GM19372 (cell line): Measurements from ENCODE around the gene OSBP2.

Experiments used
- ATAC-seq: cut with Tn5 transposase; IDR thresholded peaks from one replicate; pipeline ENCODE4 v1.9.1; 2021; ENCODE audit warnings: mild to moderate bottlenecking, low read depth, moderate library complexity; ENCODE audit not compliant: unreplicated experiment

The OSBP2 gene

DNA sequence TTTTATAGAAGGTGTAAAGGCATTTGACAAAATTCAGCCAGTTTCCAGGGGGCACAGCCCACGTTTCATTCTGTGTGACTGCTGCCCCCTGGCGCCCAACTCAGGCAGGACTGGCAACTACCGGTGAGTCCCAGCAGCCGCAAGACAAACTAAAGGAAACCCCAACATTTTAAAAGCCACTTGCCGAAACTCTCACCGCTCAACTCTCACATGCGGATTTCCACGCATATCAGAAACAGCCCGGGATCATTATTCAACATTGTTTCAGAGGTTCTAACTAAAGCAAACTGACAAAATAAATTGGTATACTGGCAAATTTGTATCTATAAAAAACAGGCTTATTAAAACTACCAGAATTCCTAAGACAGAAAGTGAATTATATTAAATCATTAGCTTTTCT is 225.7 kb downstream of the OSBP2 start:
- ATAC-seq, result no peak

DNA sequence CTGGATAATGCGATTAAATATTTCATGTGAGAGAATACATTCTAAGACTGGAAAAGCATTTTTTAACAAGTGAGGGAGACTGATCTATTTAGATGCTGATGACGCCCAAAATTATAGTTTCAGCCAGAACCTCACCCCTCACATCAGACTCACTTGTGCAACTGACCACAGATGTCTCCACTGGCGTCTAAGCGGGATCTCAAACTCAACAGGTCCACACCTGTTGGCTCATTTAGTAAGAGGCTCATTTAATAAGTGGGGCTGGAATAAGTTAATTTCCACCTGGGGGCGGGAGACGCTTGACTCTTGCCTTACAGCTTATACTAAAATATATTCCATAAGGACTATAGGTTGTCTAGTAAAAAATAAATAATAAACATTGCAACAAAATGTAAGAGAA is 226.4 kb downstream of the OSBP2 start:
- no peak for ATAC-seq

DNA sequence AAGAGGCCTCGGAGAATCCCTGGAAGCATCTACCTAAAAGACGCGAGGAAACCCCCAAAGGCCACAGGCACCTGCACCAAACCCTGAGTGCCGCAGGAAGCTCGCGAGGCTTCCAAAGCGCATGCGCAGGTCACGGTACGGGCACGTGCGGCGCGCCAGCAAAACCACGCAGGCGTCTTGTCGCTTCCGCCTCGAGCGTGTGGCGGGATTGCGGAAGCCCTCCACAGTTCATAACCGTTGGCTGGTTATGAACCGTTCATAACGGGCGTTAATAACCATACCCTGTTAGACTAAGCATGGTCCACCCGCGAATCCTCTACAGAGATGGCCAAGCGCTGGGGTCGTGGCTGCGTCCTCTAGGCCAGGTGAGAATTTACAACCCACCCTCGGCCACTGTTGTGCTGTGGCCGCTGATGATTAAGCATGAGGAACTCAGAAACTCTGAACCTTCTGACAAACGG is 227.5 kb downstream of the OSBP2 start:
- no peak for ATAC-seq

DNA sequence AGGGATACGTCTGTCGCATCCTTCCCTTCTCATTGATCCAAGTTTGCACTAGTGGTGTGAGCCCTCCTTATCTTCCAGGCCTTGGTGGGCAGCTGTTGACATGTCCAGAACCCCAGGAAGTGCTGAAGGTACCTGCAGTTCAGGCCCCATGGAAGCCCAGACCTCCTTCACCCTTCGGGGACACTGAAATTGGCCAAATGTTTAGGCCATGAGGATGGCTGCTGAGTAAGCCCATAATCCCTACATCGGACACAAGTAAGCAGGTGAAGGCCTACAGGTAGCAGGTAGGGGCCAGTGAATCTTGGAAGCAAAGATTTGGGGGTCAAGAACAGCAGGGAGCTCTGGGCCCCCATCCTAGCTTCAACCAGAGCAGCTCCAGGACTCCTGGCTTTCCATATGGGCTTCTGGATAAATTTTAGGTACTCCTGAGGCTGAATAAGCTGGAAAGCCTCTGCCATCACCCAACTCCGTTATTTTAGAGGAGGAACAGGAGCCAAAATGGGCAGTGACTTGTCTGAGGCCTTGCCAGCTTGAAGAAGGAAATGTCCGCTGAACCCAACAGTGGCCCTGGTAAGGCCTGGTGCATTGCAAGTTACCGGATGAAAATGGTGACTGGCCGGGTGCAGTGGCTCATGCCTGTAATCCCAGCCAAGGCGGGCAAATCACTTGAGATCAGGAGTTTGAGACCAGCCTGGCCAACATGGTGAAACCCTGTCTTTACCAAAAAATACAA is 228.7 kb downstream of the OSBP2 start:
- no peak for ATAC-seq

DNA sequence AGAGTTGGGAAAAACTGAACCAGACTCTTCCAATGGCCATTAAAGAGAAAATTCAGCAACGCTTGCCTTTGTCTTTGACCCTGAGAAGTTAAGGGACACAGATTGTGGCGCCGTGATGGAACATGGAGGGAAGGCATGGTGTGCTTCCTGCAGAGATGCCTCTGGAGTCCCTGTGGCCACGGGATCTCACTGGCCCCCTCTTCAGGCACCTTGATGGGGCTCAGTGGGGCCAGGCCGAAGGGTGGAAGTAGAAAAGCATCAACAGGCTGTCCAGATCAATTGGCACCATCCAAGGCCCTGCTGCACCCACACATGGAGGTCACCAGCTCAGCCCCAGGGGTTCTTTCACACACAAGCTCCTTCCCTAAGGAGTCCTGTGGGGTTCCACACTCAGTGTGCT is 231.0 kb downstream of the OSBP2 start:
- no peak for ATAC-seq

DNA sequence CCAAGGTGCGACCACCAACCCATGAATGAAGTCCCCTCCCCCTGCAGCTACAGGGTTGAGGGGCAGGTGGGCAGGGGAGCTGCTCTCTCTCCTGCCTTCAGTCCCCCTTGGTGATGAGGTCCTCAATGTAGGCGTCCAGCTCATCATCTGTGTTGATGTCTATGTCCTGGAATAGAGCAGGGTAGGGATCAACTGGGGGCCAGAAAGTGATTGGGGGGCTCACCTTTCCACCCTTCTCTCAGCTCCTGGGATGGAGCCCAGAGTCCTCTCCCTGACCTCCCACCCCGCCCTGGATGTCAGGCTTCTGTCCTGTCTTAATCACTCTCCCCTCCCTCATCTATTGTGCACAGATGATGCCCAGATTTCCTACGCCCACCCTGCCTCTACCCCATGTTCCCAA is 232.0 kb downstream of the OSBP2 start:
- no peak for ATAC-seq

DNA sequence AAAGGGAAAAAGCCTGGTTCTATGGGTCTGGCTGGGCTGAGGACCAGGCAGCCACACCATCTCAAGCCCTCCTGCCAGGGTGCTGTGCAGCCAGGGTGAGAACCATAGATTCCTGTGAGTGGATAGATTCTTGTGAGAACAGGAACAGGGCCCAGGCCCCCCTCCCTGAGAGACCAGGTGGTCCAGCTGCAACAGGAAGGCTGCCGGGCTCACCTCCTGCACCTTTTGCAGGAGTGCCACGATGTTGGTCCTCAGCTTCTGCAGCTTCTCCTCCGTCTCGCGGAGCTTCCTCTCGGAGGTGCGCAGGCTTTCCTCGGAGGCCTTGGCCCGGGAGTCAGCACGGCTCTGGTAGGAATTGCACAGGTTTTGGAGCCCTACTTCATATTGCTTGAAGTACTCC is 233.1 kb downstream of the OSBP2 start:
- no peak for ATAC-seq

DNA sequence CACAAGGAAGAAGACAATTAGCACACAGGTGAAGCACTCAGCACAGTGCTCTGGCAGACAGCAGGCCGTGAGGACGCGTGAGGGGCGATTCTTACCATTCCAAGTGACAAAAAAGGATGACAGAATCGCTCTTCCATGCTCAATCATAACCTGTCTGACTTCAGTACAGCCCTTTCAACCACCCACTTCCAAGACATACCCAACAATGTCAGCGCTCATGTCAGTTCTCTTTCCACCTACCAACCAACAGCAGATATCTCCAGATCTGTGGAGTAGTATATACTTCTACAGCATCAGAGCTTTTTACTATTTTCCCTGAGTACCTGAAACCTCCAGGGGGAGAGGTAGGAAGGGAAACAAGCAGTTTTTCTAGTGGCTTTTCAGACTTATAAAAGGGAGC is 233.7 kb downstream of the OSBP2 start:
- no peak for ATAC-seq

DNA sequence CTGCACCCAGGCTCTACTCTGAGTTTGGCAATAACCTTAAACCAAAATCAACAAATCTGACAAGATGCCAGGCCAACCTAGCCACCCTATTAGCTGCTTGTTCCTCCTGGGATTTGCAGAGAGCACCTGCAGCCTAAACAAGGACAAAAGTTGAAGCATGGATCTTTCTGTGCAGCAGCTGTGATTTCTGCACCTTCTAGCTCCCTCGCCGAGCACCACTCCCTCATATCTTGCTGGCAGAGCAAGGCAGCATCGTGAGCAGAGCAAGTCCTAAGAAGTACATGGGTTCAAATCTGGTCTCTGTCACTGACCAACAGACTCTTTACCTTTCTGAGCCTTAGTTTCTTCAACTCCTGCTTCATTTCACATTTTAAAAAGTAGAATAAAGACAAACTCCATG is 235.6 kb downstream of the OSBP2 start:
- ATAC-seq, result no peak

DNA sequence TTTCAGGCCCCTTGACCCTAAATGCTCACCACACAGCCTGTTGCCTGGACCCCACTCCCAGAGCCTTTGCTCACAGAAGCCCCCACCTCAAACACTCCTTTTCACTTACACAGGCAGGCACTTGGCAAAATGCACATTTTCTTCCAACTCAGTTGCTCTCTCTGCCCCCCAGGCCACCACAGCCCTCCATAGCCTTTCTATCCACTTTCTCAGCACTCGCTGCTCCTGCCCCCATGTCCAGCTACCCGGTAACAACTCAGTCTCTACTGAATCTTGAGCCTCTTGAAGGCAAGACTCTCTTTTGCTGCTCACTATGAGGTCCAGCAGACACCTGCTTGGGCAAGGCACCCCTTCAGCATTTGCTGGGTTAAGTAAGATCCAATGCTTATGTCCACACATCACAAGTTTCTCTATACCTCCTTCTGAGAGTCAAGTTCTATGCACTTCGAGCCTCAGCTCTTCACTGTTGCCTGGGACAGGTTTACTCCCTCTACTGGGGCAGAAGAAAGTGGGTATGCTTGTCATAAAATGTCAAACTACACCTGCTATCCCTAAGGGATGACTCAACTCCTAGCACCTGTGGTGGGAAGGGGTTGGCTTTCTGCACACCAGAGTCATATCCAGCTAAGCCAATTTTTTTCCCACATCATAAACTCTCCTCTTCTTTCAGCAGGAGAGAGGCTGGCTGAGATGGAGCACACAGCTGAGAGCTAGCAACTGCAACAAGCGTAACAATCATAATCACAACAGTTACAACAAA is 237.0 kb downstream of the OSBP2 start:
- ATAC-seq, result no peak

DNA sequence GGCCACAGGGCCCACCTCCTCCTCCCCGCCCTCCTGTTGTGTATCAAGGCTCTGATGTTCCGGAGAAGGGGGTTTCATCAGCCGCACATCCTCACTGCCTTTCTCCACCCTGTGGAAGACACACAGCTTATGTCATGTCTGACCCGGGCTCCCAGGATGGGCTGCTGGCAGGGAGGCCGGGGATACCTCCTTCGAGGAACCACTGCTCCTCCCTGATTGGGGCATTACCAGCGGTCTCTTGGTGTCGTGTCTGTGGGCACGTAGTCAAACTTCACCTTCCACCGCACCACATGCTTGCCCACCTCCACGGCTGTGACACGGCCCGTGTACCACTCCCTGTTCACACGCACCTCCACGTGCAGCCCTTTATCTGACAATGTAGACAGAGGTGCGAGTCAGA is 238.0 kb downstream of the OSBP2 start:
- ATAC-seq, result no peak

DNA sequence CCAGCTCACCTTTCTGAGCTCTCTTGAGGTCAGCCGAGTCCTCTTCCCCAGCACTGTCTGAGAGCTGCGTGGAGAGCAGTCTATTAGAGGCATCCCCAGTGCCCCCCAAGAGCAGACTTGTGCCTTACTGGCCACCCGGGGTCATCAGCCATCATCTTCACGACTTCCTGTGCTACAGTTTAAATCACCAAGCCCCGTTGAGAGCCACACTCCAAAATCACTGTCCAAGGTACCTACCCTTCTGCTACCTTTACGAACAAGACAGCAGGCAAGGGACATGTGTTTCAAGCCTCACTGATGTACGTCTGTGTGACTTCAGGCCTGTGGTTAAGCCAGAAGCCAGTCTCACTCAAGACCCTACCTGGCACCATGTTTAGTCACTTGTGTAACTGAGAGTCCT is 238.8 kb downstream of the OSBP2 start:
- no peak for ATAC-seq

DNA sequence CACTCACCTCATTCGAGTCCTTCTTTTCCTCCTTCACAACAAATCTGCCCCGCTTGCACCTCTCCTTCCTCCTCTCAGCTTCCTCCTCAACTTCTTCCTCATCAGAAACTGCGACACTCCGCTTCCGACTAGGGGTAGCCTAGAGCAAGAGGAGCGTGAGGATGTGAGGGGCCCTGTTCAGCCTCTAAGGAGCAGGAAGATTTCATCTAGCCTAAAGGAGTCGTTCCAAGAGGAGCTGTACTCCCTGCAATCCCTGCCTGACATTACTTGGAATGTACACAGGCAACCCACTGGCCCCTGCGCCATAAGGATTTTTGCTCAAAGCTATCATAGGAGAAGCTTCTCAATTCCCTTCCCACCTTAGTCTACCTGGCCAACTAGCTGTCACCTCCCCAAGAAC is 239.4 kb downstream of the OSBP2 start:
- ATAC-seq, result no peak

DNA sequence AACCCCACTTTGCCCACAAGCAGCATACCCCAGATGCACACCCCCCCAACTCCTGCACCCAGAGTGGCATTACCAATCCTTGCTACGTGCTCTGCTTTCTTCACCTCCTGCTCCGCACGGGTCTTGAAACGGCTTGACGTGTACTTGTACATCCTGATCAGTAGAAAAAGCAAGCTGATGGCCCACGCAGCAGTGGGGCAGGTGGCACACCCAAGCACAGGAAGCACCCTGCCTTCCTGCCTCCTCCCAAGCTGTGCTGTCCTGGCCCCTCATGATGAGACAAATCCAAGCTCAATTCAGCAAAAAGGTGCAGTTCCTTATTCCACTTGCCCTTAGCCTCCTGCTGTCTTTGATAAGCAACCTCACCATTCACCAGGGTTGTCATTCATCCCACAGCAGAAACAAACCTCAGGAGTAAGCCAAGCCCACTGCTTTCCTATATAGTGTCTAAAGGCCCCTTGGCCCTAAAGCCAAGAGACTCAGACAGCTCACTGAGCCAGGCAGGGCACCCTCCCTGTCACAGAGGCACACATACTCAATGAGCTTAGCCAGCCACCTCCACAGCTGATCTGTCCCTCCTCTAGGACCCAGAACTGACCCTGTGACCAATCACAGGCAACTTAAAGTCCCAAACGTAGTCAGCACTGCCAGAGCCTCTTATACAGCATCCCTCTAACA is 246.2 kb downstream of the OSBP2 start:
- no peak for ATAC-seq

DNA sequence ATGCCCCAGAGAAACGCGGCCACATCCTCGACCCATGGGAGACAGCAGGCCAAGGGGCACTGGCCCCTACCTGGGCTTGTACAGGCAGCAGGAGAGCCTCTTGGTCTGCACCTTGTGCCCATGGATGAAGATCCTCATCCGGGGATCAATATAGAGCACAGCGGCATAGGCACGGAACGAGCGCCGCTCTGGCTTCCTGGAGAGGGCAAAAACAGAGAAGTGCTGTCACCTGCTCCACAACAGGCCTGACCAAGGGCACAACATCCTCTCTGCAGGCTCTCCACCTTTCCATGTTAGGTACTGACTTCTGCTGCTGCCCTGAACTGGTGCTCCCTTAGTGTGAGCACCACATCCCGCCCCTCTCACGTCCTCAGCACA is 246.7 kb downstream of the OSBP2 start:
- no peak for ATAC-seq

DNA sequence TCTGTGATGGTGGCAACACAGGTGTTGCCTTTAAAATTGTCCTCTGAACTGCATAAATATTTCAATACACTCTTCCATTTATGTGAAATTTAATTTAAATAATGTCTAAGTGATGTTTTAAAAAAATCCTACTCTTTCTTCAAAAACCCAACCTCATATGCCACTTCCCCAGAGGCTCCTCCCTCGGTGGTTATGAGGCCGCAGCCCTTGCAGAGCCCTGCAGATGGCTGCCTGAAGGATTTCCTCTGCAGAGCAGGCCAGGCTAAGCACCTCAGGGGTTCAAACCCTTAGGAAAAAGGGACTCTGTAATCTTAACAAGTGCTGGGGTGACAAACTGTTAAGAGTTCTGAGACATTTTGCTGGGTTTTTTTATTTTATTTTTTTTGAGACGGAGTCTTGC is 248.7 kb downstream of the OSBP2 start:
- ATAC-seq, result no peak

DNA sequence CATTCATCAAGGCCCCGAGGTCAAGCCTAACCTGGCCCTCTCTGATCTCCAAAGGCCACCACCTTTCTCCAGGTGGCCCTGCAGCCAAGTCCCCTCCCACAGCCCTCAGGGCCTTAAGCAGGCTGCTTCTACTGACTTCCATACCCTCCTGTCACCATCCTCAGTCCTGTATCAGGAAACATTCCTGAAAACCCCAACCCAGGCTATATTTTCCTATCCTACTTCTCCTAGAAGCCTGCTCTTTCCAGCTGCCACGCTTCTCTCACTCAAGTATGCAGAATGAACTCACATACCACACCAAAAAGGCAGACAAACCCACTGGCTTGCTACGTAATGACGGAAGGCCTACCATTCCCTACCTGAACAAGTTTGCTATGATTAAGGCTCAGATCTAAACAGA is 250.3 kb downstream of the OSBP2 start:
- no peak for ATAC-seq

DNA sequence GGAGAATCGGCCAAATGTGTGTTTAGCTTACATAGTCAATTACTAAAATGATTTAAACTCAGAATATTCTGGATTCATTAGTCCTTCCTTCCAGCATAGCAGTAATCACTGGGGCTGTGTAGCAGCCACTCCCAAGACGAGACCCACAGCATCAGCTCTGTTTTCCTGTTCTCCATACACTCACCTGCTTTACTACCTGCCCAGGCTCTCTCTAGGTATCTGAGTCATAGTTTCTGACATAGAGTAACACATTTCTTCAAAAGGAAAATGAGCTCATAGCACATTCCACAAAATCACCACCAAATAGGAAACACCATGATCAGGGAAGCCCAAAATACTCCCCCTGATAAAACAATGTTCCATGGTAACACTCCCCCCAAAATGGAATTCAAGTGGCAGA is 251.0 kb downstream of the OSBP2 start:
- ATAC-seq, result no peak

DNA sequence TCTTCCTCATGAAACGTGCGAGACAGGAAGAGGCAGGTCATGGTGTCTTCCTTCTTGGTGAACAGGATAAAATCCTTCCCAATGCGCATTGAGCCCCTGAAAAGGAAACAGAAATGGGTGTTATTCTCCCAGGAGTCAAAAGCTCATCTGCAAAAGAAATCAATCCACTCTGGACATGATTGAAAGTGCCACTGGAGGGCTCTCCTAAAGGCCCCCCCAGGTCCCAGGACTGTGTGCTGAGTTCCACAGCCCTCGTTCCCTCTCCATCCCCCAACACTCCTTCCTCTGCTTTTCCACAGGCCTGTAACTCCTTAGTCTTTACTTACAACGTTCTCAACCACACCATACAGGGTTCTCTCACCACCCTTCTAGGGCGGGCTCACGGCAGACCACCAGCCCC is 251.7 kb downstream of the OSBP2 start:
- ATAC-seq, result no peak

DNA sequence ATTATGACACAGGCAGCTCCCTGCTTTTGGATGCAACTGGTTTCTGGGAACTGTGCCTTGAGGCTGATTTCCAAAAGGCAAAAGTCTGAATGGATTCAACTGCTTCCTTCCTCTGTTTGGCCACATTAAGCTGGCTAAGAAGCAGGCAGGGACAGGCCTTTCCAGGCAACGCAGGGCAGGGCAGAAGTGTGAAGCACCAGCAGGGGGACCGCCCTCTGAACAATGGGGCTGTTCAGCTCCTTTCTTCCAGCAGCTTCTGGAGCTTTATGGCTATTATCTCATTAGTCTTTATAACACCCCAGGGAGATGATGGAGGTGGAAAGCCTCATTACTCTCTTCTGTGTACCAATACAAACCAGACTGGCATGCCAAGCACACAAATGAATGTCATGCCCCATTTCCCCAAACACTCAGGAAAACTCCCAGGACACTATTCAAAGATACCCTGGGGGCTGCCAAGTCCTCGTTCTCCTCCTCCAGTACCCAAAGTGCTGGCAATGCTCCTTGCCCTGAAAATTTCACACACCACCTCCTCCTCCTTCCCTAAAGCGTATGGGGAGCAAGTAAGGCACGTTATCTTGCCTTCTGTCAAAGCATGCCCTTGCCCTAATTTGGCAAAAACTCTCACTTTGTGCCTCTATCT is 252.6 kb downstream of the OSBP2 start:
- no peak for ATAC-seq

DNA sequence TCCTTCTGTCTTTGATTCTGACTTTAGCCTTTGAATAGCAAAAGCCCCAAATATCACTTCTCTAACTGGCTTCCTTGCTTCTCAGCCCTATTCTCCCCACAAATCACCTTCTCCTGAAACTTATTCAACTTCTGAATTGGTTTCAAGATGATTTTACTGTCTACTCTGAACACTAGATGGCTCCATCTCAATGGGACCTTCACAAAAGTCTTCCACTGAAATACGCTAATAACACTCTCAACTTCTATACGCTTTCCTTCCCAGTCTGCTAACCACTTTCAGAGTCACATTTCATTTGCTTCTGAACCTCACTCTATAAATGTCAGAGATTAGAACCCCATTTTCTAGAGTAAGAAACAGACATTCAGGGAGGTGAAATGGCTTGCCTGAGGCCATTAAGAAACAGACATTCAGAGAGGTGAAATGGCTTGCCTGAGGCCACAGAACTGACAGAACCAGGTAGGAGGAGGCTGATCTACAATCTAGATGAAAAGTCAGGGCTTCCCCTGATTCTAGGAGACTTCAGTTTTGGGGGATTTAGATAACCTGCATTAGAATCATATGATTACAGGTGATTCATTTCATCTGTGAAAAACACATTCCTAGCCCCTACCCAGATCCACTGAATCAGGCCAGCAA is 253.3 kb downstream of the OSBP2 start:
- no peak for ATAC-seq
